Measurements from ENCODE around the gene STX10. TPM values are rescaled to one million over a fixed set of nuclear protein-coding genes. Genes with fewer than 3 reads are reported as not detected.
A peak's percentile ranks its signal among the peaks of the same experiment; 100 is the strongest.

STX10 gene
- total RNA-seq, 1 experiment from 2014 or later = 78.6 TPM

- no peak for DNase-seq (ENCODE audit: low read depth)
Observed at GRCh38 chr19:13139633-13140311, 10.4 kb downstream of the STX10 start.

- DNase-seq (ENCODE audit: low read depth) = no peak
Observed at GRCh38 chr19:13138916-13139198, 11.3 kb downstream of the STX10 start.

- no peak for DNase-seq (ENCODE audit: low read depth)
Observed at GRCh38 chr19:13138171-13138915, 11.8 kb downstream of the STX10 start.

GRCh38 chr19:13137290-13137794 is 12.8 kb downstream of the STX10 start:
- DNase-seq (ENCODE audit: low read depth) = no peak

DNA sequence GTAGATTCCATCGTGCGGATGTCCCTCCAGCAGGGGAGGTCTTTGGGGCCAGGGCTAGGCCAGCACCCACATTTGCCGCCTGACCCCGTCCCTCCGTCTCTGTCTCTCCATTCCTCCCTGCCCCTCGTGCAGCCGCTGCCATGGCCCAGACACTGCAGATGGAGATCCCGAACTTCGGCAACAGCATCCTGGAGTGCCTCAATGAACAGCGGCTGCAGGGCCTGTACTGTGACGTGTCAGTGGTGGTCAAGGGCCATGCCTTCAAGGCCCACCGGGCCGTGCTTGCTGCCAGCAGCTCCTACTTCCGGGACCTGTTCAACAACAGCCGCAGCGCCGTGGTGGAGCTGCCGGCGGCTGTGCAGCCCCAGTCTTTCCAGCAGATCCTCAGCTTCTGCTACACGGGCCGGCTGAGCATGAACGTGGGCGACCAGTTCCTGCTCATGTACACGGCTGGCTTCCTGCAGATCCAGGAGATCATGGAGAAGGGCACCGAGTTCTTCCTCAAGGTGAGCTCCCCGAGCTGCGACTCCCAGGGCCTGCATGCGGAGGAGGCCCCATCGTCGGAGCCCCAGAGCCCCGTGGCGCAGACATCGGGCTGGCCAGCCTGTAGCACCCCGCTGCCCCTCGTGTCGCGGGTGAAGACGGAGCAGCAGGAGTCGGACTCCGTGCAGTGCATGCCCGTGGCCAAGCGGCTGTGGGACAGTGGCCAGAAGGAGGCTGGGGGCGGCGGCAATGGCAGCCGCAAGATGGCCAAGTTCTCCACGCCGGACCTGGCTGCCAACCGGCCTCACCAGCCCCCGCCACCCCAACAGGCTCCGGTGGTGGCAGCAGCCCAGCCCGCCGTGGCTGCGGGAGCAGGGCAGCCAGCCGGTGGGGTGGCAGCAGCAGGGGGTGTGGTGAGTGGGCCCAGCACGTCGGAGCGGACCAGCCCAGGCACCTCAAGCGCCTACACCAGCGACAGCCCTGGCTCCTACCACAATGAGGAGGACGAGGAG is 14.8 kb downstream of the STX10 start:
- no peak for DNase-seq (ENCODE audit: low read depth)

DNA sequence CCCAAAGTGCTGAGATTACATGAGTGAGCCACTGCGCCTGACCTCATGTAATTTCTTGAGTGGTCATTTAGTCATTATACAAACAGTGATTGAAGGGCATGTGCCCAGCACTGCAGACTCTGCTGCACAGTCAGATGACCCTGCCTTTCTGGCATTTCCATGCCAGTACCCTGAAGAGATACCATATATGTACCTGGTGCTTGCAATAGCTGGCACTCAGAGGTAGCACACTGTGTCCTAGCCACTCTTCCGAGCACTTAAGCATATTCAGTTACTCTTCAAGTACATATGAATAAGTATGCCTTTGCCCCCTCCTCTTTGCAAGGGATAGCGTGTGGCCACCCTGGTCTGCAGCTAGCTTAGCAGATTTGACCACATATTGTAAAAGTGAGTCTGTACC is 15.5 kb downstream of the STX10 start:
- no peak for DNase-seq (ENCODE audit: low read depth)

- DNase-seq (ENCODE audit: low read depth) = no peak
Observed at GRCh38 chr19:13133241-13133870, 16.8 kb downstream of the STX10 start.

DNA sequence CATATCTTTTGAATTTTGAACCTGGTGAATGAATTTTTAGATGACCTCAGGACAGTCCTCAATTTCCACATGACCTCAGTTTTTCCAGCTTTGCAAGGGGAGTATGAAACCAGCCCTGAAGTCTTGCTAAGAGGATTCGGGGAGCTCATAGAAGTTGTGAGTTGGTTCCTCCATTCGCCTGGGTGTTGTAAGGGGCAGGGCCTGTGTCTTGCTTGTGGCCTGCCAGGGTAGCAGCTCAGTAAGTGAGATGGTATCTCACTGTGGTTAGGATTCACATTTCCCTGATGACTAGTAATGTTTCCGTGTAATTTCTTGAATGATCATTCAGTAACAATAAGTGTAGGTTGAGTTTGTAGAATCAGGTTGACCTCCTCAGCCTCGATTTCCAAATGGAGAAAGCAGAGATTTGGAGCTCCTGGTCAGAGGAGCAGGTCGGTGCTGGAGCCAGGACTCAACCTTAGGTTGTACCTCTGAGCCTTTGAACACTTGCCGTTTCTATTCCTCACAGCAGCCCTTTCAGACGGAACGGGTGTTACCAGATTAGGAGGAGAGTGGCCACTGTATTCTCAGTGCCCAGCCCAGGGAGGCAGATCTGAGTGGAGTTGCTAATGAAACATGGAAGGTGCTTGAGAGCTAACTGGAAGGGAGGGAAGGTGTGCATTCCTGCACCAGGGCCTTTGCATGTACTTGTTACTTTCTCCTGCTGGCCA is 17.5 kb downstream of the STX10 start:
- DNase-seq (ENCODE audit: low read depth) = peak; percentile 58

- DNase-seq (ENCODE audit: low read depth) = no peak
Observed at GRCh38 chr19:13130886-13131490, 19.2 kb downstream of the STX10 start.

GRCh38 chr19:13129384-13129783 is 20.8 kb downstream of the STX10 start:
- no peak for DNase-seq (ENCODE audit: low read depth)

- no peak for DNase-seq (ENCODE audit: low read depth)
Observed at GRCh38 chr19:13128583-13128982, 21.6 kb downstream of the STX10 start.

GRCh38 chr19:13127811-13128575 is 22.2 kb downstream of the STX10 start:
- DNase-seq (ENCODE audit: low read depth) = no peak

DNA sequence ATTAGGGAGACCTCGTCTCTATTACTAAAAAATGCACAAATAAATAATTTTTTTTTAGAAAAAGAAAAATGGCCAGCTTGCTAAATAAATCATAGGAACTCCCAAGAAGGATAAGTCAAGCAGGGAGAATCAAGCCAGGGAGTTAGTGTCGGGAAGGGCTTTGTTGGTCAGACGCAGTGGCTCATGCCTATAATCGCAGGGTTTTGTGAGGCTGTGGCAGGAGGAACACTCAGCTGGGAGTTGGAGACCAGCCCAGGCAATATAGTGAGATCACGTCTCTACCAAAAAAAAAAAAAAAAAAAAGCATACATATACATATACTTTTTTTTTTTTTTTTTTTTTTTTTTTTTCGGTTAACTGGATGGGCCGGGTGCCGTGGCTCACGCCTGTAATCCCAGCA is 23.1 kb downstream of the STX10 start:
- DNase-seq (ENCODE audit: low read depth) = no peak

DNA sequence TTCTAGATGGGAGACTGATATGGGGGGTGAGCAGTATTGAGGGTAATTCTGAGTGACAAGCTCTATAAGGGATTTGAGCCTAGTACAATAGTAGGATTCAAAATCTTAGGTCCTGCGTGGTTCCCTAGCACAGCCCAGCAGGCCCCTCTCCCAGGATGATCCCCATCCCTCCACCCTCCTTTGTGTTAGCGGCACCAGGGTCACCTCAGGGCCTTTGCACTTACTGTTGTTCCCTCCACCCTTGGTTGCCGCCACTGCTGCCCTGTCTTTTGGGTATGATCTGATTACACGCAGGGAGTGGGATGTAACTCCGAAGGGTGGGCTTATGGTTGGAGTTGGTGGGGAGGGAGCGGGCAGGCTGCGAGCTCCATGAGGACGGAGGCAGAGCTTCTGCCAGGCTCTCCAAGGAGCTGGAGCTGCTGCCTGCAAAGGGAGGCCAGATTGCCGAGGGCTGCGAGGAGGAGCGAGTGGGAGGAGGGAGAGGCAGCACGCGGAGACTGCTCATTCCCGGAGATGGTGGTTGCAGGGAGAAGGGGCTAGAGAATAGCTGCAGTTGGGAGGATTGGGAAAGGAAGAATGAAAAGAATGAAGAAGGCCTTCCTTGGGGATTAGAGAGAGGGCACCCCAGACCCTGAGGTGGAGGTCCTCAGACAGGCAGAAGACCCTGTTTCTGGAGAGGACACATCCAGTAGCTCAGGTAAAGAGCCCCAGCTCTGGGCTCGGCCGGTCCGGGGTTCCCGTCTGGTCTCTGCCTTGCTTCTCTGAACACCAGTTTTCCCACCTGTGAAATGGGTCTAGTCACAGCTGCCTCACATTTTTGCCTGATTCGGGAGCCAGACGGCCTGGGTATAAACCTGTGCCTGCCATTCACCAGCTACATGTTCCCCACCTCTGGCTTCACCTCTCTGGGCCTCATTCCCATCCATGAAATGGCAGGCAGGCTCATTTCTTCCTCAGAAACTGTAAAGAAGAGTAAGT is 26.9 kb downstream of the STX10 start:
- no peak for DNase-seq (ENCODE audit: low read depth)

DNA sequence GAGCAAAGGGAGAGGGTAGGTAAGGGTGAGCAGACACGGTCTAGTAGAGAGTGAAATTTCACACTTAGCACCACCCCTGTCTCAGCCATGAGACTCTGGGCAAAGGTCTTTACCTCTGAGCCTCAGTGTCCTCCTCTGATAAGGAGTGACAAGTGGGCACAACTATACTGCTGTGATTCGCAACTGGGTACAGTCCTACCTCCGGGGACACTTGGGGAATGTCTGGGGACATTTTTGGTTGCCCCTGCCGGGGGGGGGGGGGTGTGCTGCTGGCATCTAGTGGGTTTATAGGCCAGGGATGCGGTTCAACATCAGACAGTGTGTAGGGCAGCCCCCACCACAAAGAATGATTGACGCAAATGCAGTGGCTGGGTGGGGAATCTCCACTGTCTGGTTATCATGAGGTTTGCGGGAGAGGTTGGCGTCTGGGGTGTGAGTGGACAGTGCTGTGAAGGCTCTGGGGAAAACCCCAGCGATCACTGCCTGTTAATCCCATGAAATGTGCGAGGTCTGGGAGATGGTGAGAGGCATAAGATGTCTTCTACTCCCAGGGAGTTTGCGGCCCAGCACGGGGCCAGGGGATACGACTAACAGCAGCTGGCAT is 27.8 kb downstream of the STX10 start:
- DNase-seq (ENCODE audit: low read depth) = no peak

- no peak for DNase-seq (ENCODE audit: low read depth)
Observed at GRCh38 chr19:13121551-13122274, 28.5 kb downstream of the STX10 start.

DNA sequence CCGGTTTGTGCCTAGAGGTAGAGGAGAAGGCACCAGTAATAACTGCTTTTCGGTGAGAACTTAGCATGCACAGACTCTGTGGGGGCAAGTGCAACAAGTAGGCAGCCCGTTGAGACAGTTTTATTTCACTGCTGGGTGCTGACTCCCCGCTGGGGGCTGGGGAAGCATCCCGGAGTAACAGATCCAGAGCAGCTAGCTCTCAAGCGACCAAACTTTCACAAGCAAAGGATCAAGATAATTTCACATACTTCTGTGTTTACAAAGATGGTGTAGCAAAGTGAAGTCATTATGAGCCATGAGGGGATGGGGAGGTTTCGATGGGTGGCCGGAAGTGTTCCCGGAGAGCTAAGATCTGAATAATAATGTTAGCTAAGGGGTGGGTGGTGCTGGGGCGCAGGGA is 29.4 kb downstream of the STX10 start:
- no peak for DNase-seq (ENCODE audit: low read depth)

Measured in LHCN-M2 (cell line).